Caki2 (cell line): ENCODE measurements around the gene SHROOM3. TPM values are rescaled to one million over a fixed set of nuclear protein-coding genes. Genes with fewer than 3 reads are reported as not detected.

Experiments
- DNase-seq: peaks from one replicate; pipeline ENCODE4 v3.0.0-alpha.2; 2015; ENCODE audit warnings: low read depth
- in situ Hi-C: cut with HindIII; loops from 2 replicates; pipeline ENCODE4 v1.10.0; 2016; ENCODE audit warnings: low sequenced_read_pairs, low pct_unique_long_range_greater_than_20kb, mixed read lengths
- total RNA-seq: library from RNA; depleted of rRNA; stranded (reverse); fragments of >200 nt; shearing (Covaris generic); gene quantifications from 2 replicates; pipeline ENCODE4 v1.2.3, GENCODE V29; 2014; ENCODE audit warnings: low replicate concordance

Gene SHROOM3
- total RNA-seq, 1 experiment from 2014 or later: 20.2 TPM

- DNase-seq: no peak
- in situ Hi-C loops: no loop called here
Measured at GRCh38 chr4:76623217-76624045, 188.4 kb downstream of the SHROOM3 start.

DNA sequence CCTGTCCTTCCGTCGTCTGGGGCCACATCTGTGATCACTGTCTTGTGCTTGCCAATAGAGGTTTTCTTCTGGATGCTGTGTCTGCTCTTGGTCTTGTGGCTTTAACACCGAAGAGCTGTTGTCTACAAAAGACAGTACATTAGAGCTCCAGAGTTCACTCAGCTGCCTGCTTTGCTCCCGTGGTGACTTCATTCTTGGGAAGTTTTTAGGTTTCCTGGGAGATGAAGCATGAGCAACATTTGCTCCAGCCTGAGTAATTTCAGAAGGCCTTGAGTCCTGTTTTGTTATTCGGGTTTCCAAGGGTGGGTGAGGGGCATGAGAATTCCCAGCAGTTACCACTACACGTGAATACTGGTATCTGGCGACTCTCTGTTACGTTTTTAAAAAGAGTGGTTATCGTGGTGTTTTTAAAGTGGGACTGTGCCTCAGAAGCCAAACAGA is 189.2 kb downstream of the SHROOM3 start:
- in situ Hi-C loops: no loop called here
- no peak for DNase-seq

GRCh38 chr4:76624931-76625715 is 190.1 kb downstream of the SHROOM3 start:
- in situ Hi-C loops: no loop called here

DNA sequence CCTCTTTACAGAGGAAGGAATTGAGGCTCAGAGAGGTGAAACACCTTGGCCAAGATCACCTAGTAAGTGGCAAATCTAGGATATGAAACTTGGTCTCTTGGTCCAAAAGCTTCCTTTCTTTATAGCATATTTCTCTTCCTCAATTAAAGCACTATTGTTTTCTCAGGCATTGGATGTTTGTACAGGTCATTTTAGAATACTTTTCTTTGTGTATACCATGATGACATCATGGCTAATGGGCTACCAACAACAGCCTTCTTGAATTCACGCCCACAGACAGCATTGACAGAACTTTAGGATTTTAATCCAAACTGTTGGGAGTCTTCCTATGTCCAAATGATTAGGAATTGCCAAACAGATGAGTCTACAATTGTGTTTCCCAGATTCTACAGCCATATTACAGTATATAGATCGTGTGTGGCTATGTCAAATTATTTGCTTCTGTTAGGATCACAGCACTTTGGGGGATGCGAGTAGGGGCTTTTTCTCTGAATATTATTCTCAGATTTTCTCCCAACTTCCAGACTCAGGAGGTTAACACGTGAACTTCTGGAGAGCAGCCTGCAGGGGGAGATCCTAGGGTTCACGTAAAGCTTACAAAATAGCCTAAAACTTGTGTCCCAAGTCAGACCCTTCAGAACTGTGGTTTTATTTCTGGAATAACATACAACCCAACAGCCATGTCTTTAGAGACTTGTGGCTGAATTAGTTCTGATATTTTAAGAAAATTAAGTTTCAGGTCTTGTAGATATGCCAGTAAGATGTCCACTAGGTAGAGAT is 191.8 kb downstream of the SHROOM3 start:
- DNase-seq: no peak
- in situ Hi-C loops: no loop called here

More at GRCh38 chr4:76624931-76625715, 190.1 kb downstream of the SHROOM3 start:
- DNase-seq: no peak

DNA sequence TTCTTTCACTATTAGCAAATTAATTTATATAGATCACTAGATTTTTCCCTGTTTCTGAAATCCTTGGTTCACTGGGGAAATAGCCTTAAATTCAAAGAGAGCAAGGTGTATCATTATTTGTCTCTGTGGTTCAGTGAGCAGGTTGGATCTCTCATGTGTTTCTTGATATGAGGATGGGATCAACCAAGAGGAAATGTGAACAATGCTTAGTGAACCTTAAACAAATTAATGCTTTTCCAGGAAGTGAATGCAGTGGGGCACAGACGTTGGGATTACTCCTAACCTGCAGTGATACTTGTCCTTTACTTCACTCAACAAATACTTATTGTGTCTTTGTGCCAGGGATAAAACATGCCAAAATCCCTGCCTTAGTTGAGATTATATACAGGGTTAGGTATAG is 193.2 kb downstream of the SHROOM3 start:
- DNase-seq: no peak
- in situ Hi-C loops: no loop called here

- no peak for DNase-seq
- in situ Hi-C loops: no loop called here
Measured at GRCh38 chr4:76630741-76631140, 195.7 kb downstream of the SHROOM3 start.

GRCh38 chr4:76634220-76634619 is 199.2 kb downstream of the SHROOM3 start:
- in situ Hi-C loops: no loop called here

DNA sequence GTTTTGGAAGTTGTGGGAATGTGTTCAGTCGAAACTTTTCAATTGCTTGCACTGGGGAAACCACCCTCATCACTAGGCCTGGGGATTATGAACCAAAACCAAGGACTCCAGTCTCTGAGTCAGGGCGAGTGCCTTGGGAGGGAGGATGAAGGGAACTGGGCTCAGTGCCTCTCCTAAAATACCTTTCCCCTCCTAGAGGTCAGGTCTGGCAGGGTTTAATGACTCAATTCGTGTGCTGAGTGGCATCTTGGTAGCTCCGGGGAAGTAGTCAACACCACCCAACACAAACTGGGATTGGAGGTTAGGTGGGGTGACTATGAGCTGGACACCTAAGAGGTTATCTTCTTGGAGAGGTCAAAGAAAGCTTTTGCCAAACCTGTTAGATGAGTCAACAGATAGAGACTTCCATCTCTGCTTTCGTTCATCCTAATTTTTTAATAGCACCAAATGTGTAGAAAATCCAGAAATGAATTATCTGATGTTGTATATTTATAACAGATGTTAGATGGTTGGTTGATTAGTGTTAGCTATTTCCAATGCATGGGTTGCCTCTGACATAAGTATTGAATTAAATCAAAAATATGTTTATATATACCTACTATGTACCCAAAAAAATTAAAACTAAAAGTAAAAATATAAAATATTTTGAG is 202.8 kb downstream of the SHROOM3 start:
- in situ Hi-C loops: no loop called here
- DNase-seq: no peak

More at GRCh38 chr4:76634220-76634619, 199.2 kb downstream of the SHROOM3 start:
- DNase-seq: no peak

DNA sequence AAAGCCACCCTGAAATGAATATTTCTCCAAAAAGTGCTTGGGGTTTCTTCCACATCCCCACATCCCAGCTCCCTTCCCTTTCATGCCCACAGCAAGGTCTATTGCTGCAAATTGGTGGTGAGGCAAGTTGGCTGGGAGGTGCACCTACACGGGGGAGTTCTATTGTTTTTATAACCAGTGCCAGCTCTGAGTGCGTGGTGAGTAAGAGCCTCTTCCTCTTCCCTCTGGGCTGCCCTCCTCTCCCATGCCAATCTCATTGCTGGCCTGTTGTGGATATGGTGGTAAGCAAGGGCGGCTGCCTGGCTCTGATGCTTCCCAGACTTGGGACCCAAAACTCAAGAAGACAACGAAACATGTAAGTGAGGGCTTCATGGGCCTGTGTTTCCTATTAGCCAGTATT is 204.3 kb downstream of the SHROOM3 start:
- in situ Hi-C loops: no loop called here
- DNase-seq: no peak

DNA sequence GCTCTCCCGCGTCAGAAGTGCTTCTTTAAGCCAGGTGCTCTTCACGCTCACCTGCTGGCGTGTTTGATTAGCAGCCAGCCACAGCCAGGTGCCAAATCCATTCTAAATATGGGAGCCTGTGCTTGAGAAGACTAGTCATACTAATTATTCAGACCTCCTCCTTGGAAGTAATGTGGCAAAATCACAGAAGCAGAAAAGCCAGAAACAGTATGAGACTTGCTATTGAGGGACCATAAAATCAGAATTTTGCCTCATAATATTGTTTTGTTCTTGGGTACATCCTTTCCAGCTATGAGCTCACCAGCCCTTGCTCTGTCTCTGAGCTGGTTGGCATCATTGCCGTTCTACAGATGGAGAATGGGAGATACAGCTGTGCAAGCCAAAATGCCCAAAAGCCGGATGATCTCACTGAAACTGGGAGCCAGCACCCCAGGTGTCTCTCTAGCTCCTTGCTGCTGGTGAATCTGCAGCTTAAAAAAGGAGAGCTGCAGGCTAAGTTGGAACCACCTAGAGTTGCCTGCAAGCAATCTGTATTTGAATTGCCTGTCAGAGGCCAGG is 205.4 kb downstream of the SHROOM3 start:
- in situ Hi-C loops: no loop called here
- DNase-seq: no peak

DNA sequence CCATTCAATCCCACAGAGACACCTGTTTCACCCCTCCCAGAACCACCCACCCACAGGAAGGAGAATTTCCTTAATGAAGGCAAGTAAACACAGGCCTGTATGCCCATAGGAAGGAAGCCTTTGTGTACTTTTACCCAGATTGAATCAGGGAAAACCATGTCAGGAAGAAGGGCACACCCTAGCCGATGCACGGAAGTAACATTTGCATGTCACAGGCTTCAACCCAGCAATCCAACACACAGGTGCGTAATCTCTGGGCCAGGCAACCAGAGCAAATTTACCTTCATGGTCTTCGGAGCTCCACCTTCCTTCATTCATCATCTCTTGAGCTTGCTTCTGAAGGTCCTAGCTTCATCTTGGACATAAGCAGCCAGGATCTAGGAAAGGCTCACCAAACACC is 206.3 kb downstream of the SHROOM3 start:
- DNase-seq: no peak
- in situ Hi-C loops: no loop called here

- no peak for DNase-seq
Measured at GRCh38 chr4:76641758-76642157, 206.7 kb downstream of the SHROOM3 start.

DNA sequence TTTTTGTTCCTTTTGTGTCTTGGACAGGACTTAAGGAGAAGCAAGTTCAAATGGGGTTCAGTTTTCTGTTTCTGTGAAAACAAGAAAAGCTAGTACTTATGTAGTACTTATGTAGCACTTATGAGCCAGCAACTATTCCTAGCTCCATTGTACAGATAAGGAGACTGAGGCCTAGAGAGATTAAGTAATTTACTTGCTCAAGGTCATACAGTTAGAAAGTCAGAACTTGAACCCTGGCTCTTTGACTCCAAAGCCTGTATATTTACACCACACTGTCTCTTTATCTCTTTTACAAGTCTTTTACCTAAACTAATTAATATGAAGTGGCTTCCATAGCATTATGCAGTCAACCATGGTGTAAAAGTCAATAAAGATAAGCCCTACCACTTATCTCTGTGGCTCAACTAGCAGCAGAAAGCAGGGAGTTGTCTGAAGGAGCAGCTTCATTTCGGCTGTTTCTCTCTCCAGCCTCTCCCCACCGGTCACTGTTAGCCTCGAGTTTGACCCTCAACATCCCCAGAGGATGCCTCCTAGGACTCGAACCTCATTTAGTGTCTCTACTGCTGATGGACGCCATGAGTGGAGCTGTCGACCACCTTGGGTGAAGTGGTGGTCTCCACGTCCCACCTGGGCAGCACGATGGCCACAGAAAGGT is 209.9 kb downstream of the SHROOM3 start:
- DNase-seq: no peak
- in situ Hi-C loops: no loop called here

More at GRCh38 chr4:76641758-76642157, 206.7 kb downstream of the SHROOM3 start:
- in situ Hi-C loops: no loop called here

DNA sequence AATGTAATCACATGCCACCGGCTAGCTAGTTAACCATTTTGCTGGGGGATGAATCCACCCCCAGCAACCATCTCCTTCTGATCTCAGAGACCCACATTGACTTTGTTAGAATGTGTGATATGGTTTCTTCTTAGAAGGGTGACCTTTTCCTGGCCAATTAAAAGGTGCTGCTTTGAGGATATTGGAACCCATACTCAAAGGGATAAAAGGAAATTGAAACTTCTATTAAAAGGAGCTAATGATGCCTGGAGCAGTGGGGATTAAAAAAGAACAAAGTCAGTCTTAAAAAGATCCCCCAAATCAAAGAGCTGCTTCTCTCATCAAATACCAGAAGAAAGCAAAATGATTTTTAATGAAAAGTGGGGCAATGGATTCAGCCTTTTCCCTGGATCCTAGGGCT is 214.1 kb downstream of the SHROOM3 start:
- DNase-seq: no peak
- in situ Hi-C loops: no loop called here

GRCh38 chr4:76651616-76652015 is 216.6 kb downstream of the SHROOM3 start:
- DNase-seq: no peak
- in situ Hi-C loops: no loop called here

GRCh38 chr4:76652389-76652788 is 217.4 kb downstream of the SHROOM3 start:
- in situ Hi-C loops: no loop called here
- DNase-seq: no peak

DNA sequence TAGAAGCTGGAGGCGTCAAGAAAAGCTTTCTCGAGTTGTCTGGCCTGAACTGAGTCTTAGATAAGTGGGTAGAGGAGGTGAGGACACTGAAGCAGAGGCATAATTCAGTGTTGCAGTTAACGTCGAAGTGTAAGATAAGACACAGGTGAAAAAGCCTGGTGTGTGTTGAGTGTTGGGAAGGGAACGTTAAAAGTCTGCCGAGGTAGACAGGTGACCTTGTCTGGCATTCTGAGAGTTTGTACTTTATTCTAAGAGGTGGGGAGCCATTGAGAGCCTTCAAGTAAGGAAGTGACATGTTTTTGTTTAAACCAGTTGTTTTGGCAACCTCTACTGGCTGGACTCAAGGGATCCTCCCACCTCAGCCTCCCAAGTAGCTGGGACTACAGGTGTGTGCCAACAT is 219.1 kb downstream of the SHROOM3 start:
- in situ Hi-C loops: no loop called here
- DNase-seq: no peak
